22Rv1 (cell line): ENCODE measurements around the gene GAB2.

Experiments used
- ZFX ChIP-seq: fragments of 450-650 bp; IDR thresholded peaks from 2 replicates; pipeline ENCODE4 v1.6.1; 2017; ENCODE audit warnings: antibody characterized with exemption, borderline replicate concordance
- TF ChIP-seq, protein P1 (sequence below): fragments of 450-650 bp; IDR thresholded peaks from 2 replicates; pipeline ENCODE4 v1.5.1; 2017; ENCODE audit warnings: mild to moderate bottlenecking

DNA sequence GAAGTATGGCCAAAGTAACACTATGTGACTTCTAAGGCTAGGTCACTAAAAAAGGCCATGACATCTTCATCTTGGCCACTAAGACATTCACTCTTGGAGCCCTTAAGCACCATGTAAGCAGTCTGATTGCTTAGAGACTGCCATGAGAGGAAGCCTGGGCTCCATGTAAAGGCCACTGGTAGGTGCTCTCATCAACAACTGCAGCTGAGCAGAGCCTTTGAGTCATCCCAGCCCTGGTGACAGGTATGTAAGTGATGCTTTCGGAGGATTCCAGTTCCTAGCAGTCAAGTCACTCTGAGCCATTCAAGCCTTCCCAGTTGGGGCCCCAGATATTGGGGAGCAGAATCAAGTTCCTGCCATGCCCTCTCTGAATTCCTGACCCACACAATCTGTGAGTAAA lies 26.2 kb downstream of the GAB2 start:
- TF ChIP-seq, protein P1, sequence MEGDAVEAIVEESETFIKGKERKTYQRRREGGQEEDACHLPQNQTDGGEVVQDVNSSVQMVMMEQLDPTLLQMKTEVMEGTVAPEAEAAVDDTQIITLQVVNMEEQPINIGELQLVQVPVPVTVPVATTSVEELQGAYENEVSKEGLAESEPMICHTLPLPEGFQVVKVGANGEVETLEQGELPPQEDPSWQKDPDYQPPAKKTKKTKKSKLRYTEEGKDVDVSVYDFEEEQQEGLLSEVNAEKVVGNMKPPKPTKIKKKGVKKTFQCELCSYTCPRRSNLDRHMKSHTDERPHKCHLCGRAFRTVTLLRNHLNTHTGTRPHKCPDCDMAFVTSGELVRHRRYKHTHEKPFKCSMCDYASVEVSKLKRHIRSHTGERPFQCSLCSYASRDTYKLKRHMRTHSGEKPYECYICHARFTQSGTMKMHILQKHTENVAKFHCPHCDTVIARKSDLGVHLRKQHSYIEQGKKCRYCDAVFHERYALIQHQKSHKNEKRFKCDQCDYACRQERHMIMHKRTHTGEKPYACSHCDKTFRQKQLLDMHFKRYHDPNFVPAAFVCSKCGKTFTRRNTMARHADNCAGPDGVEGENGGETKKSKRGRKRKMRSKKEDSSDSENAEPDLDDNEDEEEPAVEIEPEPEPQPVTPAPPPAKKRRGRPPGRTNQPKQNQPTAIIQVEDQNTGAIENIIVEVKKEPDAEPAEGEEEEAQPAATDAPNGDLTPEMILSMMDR = no peak
- no peak for TF ChIP-seq ZFX
